Measurements from ENCODE around the gene CENPH.
"Not testable (repeated sequence)": the region's sequence is repeated elsewhere in the genome, so short reads cannot be mapped to it uniquely, and the experiment has no call there.

CENPH gene

GRCh38 chr5:69219939-69220338, 30.6 kb downstream of the CENPH start:
- TF ChIP-seq CTCF (conservative IDR thresholded peaks at IDR 0.05; ENCODE audit: low read depth, low read length), result no peak
- DNase-seq (ENCODE audit: low read depth), result no peak
- no peak overlapping the region for H3K4me3 ChIP-seq (ENCODE audit: low read length)

- DNase-seq (ENCODE audit: low read depth), result not testable (repeated sequence)
Measured at GRCh38 chr5:69220371-69220770, 31.0 kb downstream of the CENPH start.

GRCh38 chr5:69220833-69221232, 31.4 kb downstream of the CENPH start:
- H3K4me3 ChIP-seq (ENCODE audit: low read length); DNase-seq (ENCODE audit: low read depth): not testable (repeated sequence)

More at GRCh38 chr5:69220371-69220770, 31.0 kb downstream of the CENPH start:
- H3K4me3 ChIP-seq (ENCODE audit: low read length), result not testable (repeated sequence)

GRCh38 chr5:69224520-69224919, 35.1 kb downstream of the CENPH start:
- no peak for TF ChIP-seq CTCF (conservative IDR thresholded peaks at IDR 0.05; ENCODE audit: low read depth, low read length)
- no peak overlapping the region for H3K4me3 ChIP-seq (ENCODE audit: low read length)
- DNase-seq (ENCODE audit: low read depth), result no peak

GRCh38 chr5:69225860-69226259, 36.5 kb downstream of the CENPH start:
- DNase-seq (ENCODE audit: low read depth), result no peak
- no peak overlapping the region for H3K4me3 ChIP-seq (ENCODE audit: low read length)
- TF ChIP-seq CTCF (conservative IDR thresholded peaks at IDR 0.05; ENCODE audit: low read depth, low read length), result no peak

- DNase-seq (ENCODE audit: low read depth), result no peak
- H3K4me3 ChIP-seq (ENCODE audit: low read length), result no peak overlapping the region
Measured at GRCh38 chr5:69230181-69230580, 40.8 kb downstream of the CENPH start.

GRCh38 chr5:69231281-69231680, 41.9 kb downstream of the CENPH start:
- no peak overlapping the region for H3K4me3 ChIP-seq (ENCODE audit: low read length)
- no peak for DNase-seq (ENCODE audit: low read depth)
- TF ChIP-seq CTCF (conservative IDR thresholded peaks at IDR 0.05; ENCODE audit: low read depth, low read length), result no peak

More at GRCh38 chr5:69230181-69230580, 40.8 kb downstream of the CENPH start:
- TF ChIP-seq CTCF (conservative IDR thresholded peaks at IDR 0.05; ENCODE audit: low read depth, low read length), result no peak

GRCh38 chr5:69231851-69232250, 42.5 kb downstream of the CENPH start:
- H3K4me3 ChIP-seq (ENCODE audit: low read length), result no peak overlapping the region
- DNase-seq (ENCODE audit: low read depth), result no peak
- no peak for TF ChIP-seq CTCF (conservative IDR thresholded peaks at IDR 0.05; ENCODE audit: low read depth, low read length)
